Globus pallidus (tissue), 1 donor: ENCODE data around the gene PRKN.
A peak's percentile ranks its signal among the peaks of the same experiment; 100 is the strongest.

Experiments
- DNase-seq: peaks from one replicate; pipeline ENCODE4 v3.0.0-alpha.2; 2015; ENCODE audit warnings: low spot score

PRKN gene

DNA sequence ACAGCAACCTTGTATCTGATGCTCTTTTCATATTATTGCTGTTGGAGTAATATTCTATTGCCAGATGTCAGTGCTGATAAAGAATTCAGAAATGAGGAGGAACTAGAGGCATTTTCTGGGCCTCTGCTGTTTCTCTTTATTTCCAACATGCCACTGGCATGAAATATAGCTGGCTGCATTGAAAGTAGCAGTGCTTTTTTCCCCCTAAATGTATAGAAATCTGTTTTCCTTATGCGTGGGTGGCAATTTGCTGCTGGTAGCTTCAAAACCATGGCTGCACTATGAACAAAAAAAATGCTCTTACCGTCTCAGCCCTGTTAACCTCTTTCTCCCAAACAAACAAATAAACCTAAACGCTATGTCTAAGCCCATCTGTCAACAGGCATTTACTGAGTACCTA is 1011.4 kb downstream of the PRKN start:
- DNase-seq: no peak

DNA sequence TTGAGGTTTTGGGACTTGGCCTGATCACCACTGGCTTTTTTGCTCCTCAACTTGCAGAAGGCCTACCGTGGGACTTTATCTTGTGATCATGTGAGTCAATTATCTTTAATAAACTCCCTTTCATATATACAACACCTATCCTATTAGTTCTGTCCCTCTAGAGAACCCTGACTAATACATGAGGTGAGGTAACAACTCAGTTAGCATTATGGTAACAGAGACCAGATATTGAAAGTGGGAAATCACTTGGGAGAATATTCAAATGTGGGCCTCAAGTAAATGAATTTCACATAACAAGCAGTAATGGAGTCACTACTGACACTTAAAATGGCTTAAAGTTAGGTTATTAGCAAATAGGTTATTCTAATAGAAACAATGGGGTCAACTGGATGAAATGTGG is 1015.6 kb downstream of the PRKN start:
- DNase-seq: no peak

GRCh38 chr6:161711515-161711914 is 1016.1 kb downstream of the PRKN start:
- DNase-seq: no peak

- DNase-seq: no peak
Observed at GRCh38 chr6:161710698-161711097, 1016.9 kb downstream of the PRKN start.

GRCh38 chr6:161701056-161701455 is 1026.5 kb downstream of the PRKN start:
- no peak for DNase-seq

GRCh38 chr6:161696801-161697200 is 1030.8 kb downstream of the PRKN start:
- DNase-seq: no peak

- DNase-seq: peak; percentile 7
Observed at GRCh38 chr6:161694995-161695394, 1032.6 kb downstream of the PRKN start.

GRCh38 chr6:161686655-161687054 is 1040.9 kb downstream of the PRKN start:
- DNase-seq: no peak

DNA sequence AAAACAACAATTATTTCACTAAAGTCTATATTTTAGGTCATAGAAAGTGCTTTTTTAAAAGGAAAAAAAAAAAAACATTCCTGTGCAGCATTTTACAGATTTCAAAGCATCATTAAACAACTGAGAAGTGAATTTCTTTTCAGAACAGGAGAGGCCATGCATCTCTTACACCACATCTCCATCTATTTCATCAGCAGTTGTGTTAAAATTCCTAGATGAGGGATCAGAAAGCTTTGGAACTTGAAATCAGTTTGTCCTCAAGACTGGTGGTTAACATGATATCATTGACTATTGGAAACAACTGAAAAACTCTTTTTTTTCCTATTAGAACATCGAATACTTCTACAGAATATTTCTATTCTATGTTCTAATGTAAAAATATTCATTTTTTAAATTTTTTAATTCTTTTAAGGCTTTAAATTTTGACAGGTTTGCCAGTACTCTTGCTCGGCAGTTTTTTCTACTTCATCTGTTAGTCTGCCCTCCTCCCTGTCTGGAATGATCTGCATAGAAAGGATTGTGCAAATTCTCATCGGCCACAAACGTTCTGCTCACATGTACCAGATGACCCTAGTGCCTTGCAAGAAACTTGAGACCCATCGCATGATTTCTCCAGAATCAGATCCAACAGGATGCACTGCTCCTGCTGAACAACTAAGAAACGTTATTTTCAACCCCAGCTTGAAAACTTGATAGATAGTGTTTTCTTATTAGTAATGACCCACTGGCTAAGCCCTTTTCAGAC is 1042.7 kb downstream of the PRKN start:
- DNase-seq: no peak

GRCh38 chr6:161683400-161683799 is 1044.2 kb downstream of the PRKN start:
- DNase-seq: no peak

- no peak for DNase-seq
Observed at GRCh38 chr6:161682982-161683381, 1044.6 kb downstream of the PRKN start.

GRCh38 chr6:161679980-161680538 is 1047.5 kb downstream of the PRKN start:
- DNase-seq: no peak

DNA sequence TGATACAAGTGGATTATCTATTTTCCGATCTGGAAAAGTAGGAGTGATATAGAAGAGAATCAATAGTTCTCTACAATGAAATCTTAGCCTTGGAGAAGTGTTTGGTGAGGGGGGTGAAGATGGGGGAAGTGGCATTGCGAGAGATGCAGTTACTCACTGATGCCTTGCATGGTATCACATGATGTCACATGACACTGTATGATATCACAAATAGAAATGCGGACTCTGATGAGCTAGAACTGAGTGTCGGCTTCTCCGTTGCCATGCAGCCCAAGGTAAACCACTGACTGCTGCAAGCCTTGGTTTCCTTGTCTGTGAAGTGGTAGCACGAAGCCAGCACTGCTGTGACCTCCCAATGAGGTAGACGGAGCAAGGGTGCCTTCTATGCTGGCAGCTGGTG is 1050.4 kb downstream of the PRKN start:
- no peak for DNase-seq

DNA sequence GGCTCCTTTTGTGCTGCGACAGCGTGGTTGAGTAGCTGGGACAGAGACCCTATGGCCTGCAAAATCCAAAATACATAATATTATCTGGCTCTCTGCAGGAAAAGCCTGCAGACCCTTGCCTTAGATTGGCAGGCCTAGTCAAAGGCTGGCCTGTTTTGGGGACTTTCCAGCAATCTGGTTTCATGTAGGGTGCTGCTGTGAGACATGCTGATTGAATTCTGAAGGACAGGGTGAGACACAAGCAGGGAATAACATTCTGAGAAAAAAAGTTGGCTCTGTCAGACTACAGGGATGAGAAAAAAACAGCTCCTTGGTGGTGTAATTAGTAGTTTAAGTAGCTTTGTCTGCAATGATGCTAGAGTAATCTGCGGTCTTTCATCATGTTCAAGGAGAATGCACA is 1051.0 kb downstream of the PRKN start:
- no peak for DNase-seq

GRCh38 chr6:161674930-161675682 is 1052.5 kb downstream of the PRKN start:
- DNase-seq: no peak

GRCh38 chr6:161673026-161673425 is 1054.5 kb downstream of the PRKN start:
- no peak for DNase-seq

DNA sequence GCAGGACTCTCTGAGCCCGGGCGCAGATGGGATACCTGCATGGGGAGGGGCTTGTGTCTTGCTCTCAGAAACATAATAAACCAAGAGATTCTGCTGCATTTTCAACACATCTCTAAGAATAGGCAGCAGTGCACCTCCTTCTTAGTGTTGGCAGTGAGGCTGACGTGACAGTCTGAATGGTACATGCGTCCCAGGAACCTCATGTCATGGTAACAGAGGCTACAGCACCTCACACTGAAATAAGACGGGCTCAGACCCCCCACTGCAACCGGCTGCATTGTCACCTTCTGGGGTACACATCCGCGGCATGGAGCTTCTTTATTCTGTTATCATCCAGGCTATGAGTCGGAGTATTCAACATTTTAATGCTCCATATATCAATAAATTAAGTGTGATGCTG is 1056.4 kb downstream of the PRKN start:
- DNase-seq: no peak

GRCh38 chr6:161668665-161669064 is 1058.9 kb downstream of the PRKN start:
- DNase-seq: no peak

GRCh38 chr6:161667957-161668356 is 1059.6 kb downstream of the PRKN start:
- DNase-seq: no peak

DNA sequence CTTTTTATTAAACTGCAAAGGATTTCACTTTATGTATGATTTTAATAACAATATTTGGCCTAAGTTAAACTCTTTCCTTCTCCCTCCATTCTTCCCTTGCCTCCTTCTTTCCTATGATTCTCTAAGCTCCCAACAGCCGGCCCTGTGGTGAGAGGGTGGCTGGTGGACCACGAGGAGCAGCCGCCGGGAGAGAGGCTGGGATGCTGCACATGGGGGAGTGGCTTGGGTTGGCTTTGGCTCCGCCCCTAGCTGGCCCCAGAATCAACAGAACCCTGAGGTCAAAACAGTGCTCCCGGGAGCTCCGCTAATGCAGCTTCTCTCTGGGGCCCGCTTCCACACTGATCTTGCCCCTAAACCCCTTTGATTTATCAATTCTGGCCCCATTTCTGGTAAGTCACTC is 1063.9 kb downstream of the PRKN start:
- no peak for DNase-seq

GRCh38 chr6:161660666-161661571 is 1066.6 kb downstream of the PRKN start:
- DNase-seq: no peak

DNA sequence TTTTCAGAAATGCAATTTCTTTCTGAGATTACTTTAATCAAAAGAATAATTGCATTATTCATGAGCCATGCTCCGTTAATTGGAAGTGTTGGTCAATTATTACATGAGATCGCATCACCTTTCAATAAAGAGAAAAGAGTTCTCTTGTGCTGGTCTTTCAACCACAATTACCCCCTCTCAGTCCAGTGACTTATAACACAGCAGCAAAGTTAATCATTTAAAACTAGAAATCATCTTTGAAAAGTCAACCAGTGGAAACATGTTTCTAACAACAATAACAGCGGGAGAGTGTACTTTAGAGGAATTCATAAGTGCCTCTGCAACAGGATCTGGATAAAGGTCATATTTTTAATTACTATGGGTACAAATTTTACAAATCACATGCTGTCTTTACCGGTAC is 1069.4 kb downstream of the PRKN start:
- no peak for DNase-seq
